Calu3 (cell line): Measurements from ENCODE around the gene TSPAN17. TPM values are rescaled to one million over a fixed set of nuclear protein-coding genes. Genes with fewer than 3 reads are reported as not detected.

Experiments used
- BruUV-seq: library from RNA; stranded (reverse); fragments of 400-500 nt; replicated peaks from 2 replicates; lab custom pipeline; 2021; lab: Mats Ljungman, UMichigan
- CTCF ChIA-PET: fragments of 300-600 bp; sonication (Branson Sonifier 250); formaldehyde crosslinking; loops from one replicate; lab custom pipeline; 2022; ENCODE audit warnings: antibody characterized with exemption; lab: Charles Lee
- DNase-seq: peaks from one replicate; pipeline ENCODE4 v3.0.0; 2022
- H3K27ac Mint-ChIP-seq: one replicate; pipeline ENCODE4 v1.8.0; 2022; ENCODE audit warnings: mixed read lengths; ENCODE audit not compliant: unreplicated experiment
- H3K27me3 Mint-ChIP-seq: one replicate; pipeline ENCODE4 v1.8.0; 2022; ENCODE audit warnings: mixed read lengths; ENCODE audit not compliant: unreplicated experiment
- H3K36me3 Mint-ChIP-seq: one replicate; pipeline ENCODE4 v1.8.0; 2022; ENCODE audit warnings: mild to moderate bottlenecking, moderate library complexity, mixed read lengths; ENCODE audit not compliant: insufficient read depth, unreplicated experiment
- H3K4me1 Mint-ChIP-seq: one replicate; pipeline ENCODE4 v1.8.0; 2022; ENCODE audit warnings: mild to moderate bottlenecking, low read depth, mixed read lengths; ENCODE audit not compliant: unreplicated experiment
- H3K4me3 Mint-ChIP-seq: one replicate; pipeline ENCODE4 v1.8.0; 2022; ENCODE audit warnings: mild to moderate bottlenecking, low read depth, moderate library complexity, mixed read lengths; ENCODE audit not compliant: unreplicated experiment
- H3K9me3 Mint-ChIP-seq: one replicate; pipeline ENCODE4 v1.8.0; 2022; ENCODE audit warnings: low read depth, mixed read lengths; ENCODE audit not compliant: unreplicated experiment
- intact Hi-C: fragments of 100-400 bp; cut with micrococcal nuclease; formaldehyde crosslinking; loops from one replicate; pipeline ENCODE4 v1.10.0; 2022; ENCODE audit not compliant: unreplicated experiment
- total RNA-seq: library from RNA; stranded (reverse); gene quantifications from 2 replicates; pipeline ENCODE4 v1.2.3, GENCODE V29; 2022
- TF ChIP-seq, protein P1 (sequence below): fragments of 200-600 bp; IDR thresholded peaks from one replicate; pipeline ENCODE4 v1.8.0; 2022; ENCODE audit warnings: antibody characterized with exemption; ENCODE audit not compliant: unreplicated experiment

Gene TSPAN17
- total RNA-seq, 1 experiment from 2014 or later = 67.7 TPM

DNA sequence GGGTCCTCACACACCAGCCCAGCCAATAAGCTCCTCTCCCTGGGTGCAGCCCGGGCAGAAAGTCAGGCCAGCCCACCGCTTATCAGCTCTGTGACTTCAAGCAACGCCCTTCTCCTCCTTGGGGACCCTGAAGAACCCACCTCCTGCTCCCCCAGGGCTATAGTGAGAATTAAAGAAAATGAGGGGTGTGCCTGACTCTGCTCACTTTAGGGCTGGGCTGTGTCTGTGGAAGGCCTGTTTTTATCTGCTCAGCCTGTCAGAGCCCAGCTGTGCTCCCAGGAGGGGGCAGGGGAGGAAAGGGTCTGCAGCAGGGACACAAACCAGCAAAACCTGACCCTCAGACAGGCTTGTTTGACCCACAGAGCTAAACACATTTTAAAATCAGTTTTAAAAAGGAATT lies 41.3 kb upstream of the TSPAN17 start:
- Mint-ChIP-seq H3K36me3 (peaks cover 19% of the 10 kb centered on the region), H3K27ac (no peak overlapping the region), H3K4me3 (no peak overlapping the region), H3K4me1 (peaks cover 15% of the 10 kb centered on the region), H3K9me3 (no peaks in the 10 kb centered on the region), H3K27me3 (peaks cover under 1% of the 10 kb centered on the region)
- CTCF ChIA-PET = interaction anchor here (0.7 kb wide), 1 partner anchor 10 kb away, joined by 3 read pairs; no protein-coding TSS in a partner anchor
- no TSS peak for BruUV-seq
- no peak for DNase-seq
- intact Hi-C loops = no loop called here
- TF ChIP-seq, protein P1, sequence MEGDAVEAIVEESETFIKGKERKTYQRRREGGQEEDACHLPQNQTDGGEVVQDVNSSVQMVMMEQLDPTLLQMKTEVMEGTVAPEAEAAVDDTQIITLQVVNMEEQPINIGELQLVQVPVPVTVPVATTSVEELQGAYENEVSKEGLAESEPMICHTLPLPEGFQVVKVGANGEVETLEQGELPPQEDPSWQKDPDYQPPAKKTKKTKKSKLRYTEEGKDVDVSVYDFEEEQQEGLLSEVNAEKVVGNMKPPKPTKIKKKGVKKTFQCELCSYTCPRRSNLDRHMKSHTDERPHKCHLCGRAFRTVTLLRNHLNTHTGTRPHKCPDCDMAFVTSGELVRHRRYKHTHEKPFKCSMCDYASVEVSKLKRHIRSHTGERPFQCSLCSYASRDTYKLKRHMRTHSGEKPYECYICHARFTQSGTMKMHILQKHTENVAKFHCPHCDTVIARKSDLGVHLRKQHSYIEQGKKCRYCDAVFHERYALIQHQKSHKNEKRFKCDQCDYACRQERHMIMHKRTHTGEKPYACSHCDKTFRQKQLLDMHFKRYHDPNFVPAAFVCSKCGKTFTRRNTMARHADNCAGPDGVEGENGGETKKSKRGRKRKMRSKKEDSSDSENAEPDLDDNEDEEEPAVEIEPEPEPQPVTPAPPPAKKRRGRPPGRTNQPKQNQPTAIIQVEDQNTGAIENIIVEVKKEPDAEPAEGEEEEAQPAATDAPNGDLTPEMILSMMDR = no peak

DNA sequence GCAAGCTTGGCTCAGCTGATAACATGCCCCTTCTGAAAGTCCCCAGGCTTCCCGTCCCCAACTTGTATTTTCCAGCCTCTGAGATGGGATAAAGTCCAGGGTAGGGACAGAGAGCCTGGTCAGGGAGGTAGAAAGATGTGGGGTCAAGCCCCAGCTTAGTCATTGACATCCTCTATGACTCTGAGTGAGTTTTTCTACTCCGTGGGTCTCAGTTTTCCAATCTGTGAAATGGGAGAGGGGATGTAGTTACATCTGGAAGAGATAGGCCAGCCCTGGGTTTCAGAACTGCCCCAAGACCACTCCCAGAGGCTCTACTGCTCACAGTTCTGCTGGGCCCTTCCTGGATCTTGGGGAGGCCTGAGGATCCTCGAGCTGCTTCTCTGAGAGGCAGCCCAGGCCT lies 40.4 kb upstream of the TSPAN17 start:
- no peak for DNase-seq
- no TSS peak for BruUV-seq
- TF ChIP-seq, protein P1 = no peak
- Mint-ChIP-seq H3K27ac (no peak overlapping the region), H3K27me3 (peaks cover 9% of the 10 kb centered on the region), H3K36me3 (peaks cover 19% of the 10 kb centered on the region), H3K9me3 (no peaks in the 10 kb centered on the region), H3K4me3 (no peak overlapping the region), H3K4me1 (peaks cover 15% of the 10 kb centered on the region)
- CTCF ChIA-PET = no interaction called here
- intact Hi-C loops = no loop called here

DNA sequence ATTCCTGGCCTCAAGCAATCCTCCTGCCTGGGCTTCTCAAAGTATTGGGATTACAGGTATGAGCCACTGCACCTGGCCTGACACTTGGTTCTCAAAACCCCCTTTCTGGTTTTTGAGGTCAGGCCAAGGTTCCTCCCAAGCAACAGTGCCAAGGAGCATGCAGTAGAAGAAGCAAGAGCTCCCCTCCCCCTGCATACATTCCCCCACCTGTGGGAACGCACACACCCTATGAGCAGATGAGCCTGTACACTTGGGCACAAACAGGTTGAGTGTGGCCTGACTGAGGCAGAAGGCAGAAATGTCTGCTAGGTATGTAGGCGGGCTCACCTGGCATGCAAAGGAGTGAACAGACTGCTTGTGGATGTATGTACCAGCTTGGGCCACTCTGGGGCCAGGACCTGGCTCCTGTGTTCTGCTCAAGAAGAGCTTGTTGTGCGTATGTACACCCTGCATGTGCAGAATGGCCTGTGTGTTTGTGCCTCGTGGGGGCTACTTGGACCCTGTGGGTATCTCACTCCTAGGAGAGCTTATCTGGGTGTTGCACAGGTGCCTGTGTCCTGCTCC lies 39.1 kb upstream of the TSPAN17 start:
- Mint-ChIP-seq H3K4me1 (peaks cover 9% of the 10 kb centered on the region), H3K9me3 (no peaks in the 10 kb centered on the region), H3K27ac (no peak overlapping the region), H3K27me3 (peaks cover 23% of the 10 kb centered on the region), H3K4me3 (no peak overlapping the region), H3K36me3 (peaks cover 19% of the 10 kb centered on the region)
- intact Hi-C loops = no loop called here
- BruUV-seq = no TSS peak
- no peak for DNase-seq
- TF ChIP-seq, protein P1 = no peak
- CTCF ChIA-PET = interaction anchor here (0.5 to 0.8 kb wide), 2 partner anchors 71 to 908 kb away, joined by 3 to 4 read pairs; partner anchors contain the start of genes DDX41 and RNF44

DNA sequence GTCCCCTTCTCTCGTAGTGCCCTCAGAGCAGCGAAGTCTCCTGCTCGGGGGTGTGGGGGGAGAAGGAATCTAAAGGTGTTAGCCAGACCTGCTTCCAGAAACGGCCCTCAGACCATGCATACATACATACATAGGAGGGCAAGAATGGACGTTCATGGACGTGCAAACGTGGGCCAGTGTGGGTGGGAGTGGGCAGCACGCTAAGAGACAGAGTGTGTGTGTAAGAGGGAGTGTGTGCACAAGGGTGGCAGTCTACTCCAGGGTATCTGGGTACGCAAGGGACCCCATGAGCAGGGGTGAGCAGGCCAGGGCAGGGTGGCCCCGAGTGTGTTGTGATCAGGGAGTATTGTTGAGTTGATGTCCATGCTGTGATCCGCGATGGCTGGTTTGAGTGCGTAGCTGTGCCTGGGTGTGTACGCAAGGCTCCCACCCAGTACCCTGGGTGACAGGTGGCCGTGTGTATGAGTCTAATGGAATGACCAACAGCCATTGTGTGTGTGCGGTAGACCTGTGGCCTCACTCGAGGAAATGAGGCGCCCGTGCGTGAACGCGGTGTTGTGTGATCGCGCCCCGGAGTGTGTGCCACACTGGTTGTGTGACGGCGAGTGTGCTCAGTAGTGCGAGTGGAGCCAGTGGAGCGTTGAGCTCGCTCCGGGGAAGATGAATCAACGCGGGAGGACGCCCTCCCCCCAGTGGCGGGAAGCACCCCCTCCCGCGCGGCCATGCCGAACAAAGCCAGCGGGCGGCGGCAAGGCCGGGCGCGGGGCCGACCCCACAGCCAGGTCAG lies 38.2 kb upstream of the TSPAN17 start:
- DNase-seq = no peak
- intact Hi-C loops = no loop called here
- H3K27me3 Mint-ChIP-seq = peaks cover 23% of the 10 kb centered on the region
- BruUV-seq = no TSS peak
- CTCF ChIA-PET = interaction anchor here (0.8 kb wide), 1 partner anchor 72 kb away, joined by 4 read pairs; the partner anchor contains the start of gene RNF44
- peak overlapping the region; percentile 29 for H3K27ac Mint-ChIP-seq
- peak overlapping the region; percentile 84 for H3K4me3 Mint-ChIP-seq
- TF ChIP-seq, protein P1 = no peak
- H3K9me3 Mint-ChIP-seq = no peaks in the 10 kb centered on the region
- H3K36me3 Mint-ChIP-seq = peaks cover 19% of the 10 kb centered on the region
- peaks cover 11% of the 10 kb centered on the region for H3K4me1 Mint-ChIP-seq
